ENCODE measurements around the gene HOXC10.

DNA sequence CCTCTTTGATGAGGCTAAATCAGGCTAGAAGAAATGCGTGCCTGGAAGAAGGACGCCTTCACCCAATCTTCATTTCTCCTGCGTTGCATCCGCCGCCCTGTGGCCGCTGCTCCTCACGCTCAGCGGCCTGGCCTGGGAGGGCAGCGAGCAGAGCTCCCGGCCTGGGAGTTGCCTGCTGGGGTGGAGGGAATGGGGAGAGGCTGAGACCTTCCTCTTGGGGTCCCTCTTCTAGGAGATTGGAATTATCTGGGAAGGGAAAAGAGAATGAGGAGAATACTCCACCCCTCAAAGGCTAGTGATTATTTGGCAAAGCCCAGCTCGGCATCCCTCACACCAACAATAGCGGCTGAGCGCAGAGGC, 32.6 kb upstream of the HOXC10 start:
- TF ChIP-seq, protein P1, sequence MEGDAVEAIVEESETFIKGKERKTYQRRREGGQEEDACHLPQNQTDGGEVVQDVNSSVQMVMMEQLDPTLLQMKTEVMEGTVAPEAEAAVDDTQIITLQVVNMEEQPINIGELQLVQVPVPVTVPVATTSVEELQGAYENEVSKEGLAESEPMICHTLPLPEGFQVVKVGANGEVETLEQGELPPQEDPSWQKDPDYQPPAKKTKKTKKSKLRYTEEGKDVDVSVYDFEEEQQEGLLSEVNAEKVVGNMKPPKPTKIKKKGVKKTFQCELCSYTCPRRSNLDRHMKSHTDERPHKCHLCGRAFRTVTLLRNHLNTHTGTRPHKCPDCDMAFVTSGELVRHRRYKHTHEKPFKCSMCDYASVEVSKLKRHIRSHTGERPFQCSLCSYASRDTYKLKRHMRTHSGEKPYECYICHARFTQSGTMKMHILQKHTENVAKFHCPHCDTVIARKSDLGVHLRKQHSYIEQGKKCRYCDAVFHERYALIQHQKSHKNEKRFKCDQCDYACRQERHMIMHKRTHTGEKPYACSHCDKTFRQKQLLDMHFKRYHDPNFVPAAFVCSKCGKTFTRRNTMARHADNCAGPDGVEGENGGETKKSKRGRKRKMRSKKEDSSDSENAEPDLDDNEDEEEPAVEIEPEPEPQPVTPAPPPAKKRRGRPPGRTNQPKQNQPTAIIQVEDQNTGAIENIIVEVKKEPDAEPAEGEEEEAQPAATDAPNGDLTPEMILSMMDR (IDR thresholded peaks at IDR 0.05), result no peak
- TF ChIP-seq EP300 (IDR thresholded peaks at IDR 0.05), result no peak
- TF ChIP-seq POLR2A (IDR thresholded peaks at IDR 0.05), result no peak

All from ovary (tissue), 3 donors.